DMS 273 treated with DMSO at 0.1 percent for 48 hours (cell line): ENCODE data around the gene CA12.
A peak's percentile ranks its signal among the peaks of the same experiment; 100 is the strongest.

Experiments
- DNase-seq: peaks from one replicate; lab custom pipeline; 2025; lab: John Stamatoyannopoulos, UW

The CA12 gene

GRCh38 chr15:63306492-63307073 is 75.1 kb downstream of the CA12 start:
- no peak for DNase-seq

GRCh38 chr15:63305260-63305659 is 76.4 kb downstream of the CA12 start:
- DNase-seq = no peak

GRCh38 chr15:63301088-63301487 is 80.6 kb downstream of the CA12 start:
- no peak for DNase-seq

- DNase-seq = no peak
These were observed 81.6 kb downstream of the CA12 start for GRCh38 chr15:63299943-63300575.

GRCh38 chr15:63296195-63296594 is 85.5 kb downstream of the CA12 start:
- DNase-seq = no peak

- no peak for DNase-seq
These were observed 86.3 kb downstream of the CA12 start for GRCh38 chr15:63295341-63295740.

GRCh38 chr15:63294359-63294758 is 87.3 kb downstream of the CA12 start:
- no peak for DNase-seq

- DNase-seq = no peak
These were observed 88.9 kb downstream of the CA12 start for GRCh38 chr15:63292771-63293170.

- no peak for DNase-seq
These were observed 89.4 kb downstream of the CA12 start for GRCh38 chr15:63292241-63292640.

GRCh38 chr15:63291507-63291906 is 90.1 kb downstream of the CA12 start:
- no peak for DNase-seq

- peak; percentile 13 for DNase-seq
These were observed 92.8 kb downstream of the CA12 start for GRCh38 chr15:63288778-63289378.

- no peak for DNase-seq
These were observed 93.3 kb downstream of the CA12 start for GRCh38 chr15:63288342-63288741.

GRCh38 chr15:63287109-63287508 is 94.5 kb downstream of the CA12 start:
- DNase-seq = no peak

- DNase-seq = no peak
These were observed 97.3 kb downstream of the CA12 start for GRCh38 chr15:63284335-63284734.

- no peak for DNase-seq
These were observed 98.5 kb downstream of the CA12 start for GRCh38 chr15:63283126-63283525.

GRCh38 chr15:63277893-63278456 is 103.7 kb downstream of the CA12 start:
- no peak for DNase-seq

- no peak for DNase-seq
These were observed 104.4 kb downstream of the CA12 start, which contains the start of gene APH1B for GRCh38 chr15:63277038-63277892. Gene APH1B, plus strand, starts transcription at chr15:63277605. Its CDS starts 19 bp downstream, at chr15:63277624.

GRCh38 chr15:63276342-63277037 is 105.2 kb downstream of the CA12 start:
- DNase-seq = no peak

- DNase-seq = no peak
These were observed 107.2 kb downstream of the CA12 start for GRCh38 chr15:63274427-63274826.
